Activated CD8-positive, alpha-beta memory T cell treated with anti-CD3 and anti-CD28 coated beads, Interleukin-2, amount 10 ng/mL, durations not matched to agents 7 days and 5 days (primary cell): ENCODE results near the gene PRKCB. TPM values are rescaled to one million over a fixed set of nuclear protein-coding genes. Genes with fewer than 3 reads are reported as not detected.
A peak's percentile ranks its signal among the peaks of the same experiment; 100 is the strongest.

ENCODE experiments used
- ATAC-seq: fragments of 150-1000 bp; cut with Tn5 transposase; one replicate; pipeline ENCODE4 v1.10.0; 2021; ENCODE audit warnings: moderate library complexity
- CTCF ChIA-PET: fragments of 350-600 bp; sonication (Branson Sonifier 250); formaldehyde crosslinking; loops from one replicate; lab custom pipeline; 2021; ENCODE audit warnings: antibody characterized with exemption; lab: Charles Lee
- DNase-seq: peaks from one replicate; pipeline ENCODE4 v3.0.0-alpha.2; 2020
- H3K27ac Mint-ChIP-seq: one replicate; pipeline ENCODE4 v1.8.0; 2021; ENCODE audit warnings: mild to moderate bottlenecking, mixed read lengths
- H3K27me3 Mint-ChIP-seq: one replicate; pipeline ENCODE4 v1.8.0; 2021; ENCODE audit warnings: mixed read lengths
- H3K36me3 Mint-ChIP-seq: one replicate; pipeline ENCODE4 v1.8.0; 2021; ENCODE audit warnings: mild to moderate bottlenecking, mixed read lengths
- H3K4me1 Mint-ChIP-seq: one replicate; pipeline ENCODE4 v1.8.0; 2021; ENCODE audit warnings: mixed read lengths
- H3K4me3 Mint-ChIP-seq: one replicate; pipeline ENCODE4 v1.8.0; 2021; ENCODE audit warnings: mild to moderate bottlenecking, moderate library complexity, mixed read lengths
- H3K9me3 Mint-ChIP-seq: one replicate; pipeline ENCODE4 v1.8.0; 2022; ENCODE audit warnings: low read depth, mixed read lengths
- total RNA-seq, 2 experiments: library from RNA; stranded (reverse); gene quantifications; one replicate each; pipeline ENCODE4 v1.2.3, GENCODE V29; 2021

PRKCB gene
- total RNA-seq, 2 experiments from 2014 or later: 98.5 to 125 TPM

GRCh38 chr16:23859713-23860269 is 24.0 kb downstream of the PRKCB start:
- H3K9me3 Mint-ChIP-seq: no peaks in the 10 kb centered on the region
- DNase-seq (no peak), ATAC-seq (no peak)
- CTCF ChIA-PET: interaction anchor here (1.0 to 1.1 kb wide), 2 partner anchors 17 to 20 kb away, joined by 3 read pairs; no protein-coding TSS in a partner anchor
- H3K4me1 Mint-ChIP-seq: peaks cover 74% of the 10 kb centered on the region
- H3K27me3 Mint-ChIP-seq: no peaks in the 10 kb centered on the region
- peaks cover 4% of the 10 kb centered on the region for H3K36me3 Mint-ChIP-seq
- peak overlapping the region; percentile 6 for H3K27ac Mint-ChIP-seq
- no peak overlapping the region for H3K4me3 Mint-ChIP-seq

DNA sequence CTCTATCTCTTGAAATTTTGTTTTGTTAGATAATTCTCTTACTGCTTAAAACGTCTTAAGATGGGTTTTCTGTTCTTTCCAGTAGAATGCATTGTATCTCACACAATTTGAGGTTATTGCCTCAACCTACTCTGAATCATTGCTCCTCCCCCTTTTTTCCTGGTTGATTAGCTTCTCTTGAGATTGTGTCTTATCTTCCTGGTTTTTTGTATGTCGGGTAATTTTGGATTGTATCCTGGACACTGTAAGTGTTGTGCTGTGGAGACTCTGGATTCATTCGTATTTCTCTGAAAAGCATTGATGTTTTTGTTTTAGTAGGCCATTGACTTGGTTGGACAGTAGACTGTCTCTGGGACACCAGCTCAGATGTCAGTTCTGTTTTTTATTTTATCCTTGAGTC is 26.1 kb downstream of the PRKCB start:
- H3K4me3 Mint-ChIP-seq: no peak overlapping the region
- no peaks in the 10 kb centered on the region for H3K27me3 Mint-ChIP-seq
- H3K4me1 Mint-ChIP-seq: peaks cover 79% of the 10 kb centered on the region
- DNase-seq (no peak), ATAC-seq (no peak)
- peaks cover 10% of the 10 kb centered on the region for H3K36me3 Mint-ChIP-seq
- CTCF ChIA-PET: interaction anchor here (1.2 to 2.1 kb wide), 4 partner anchors 11 to 148 kb away, joined by 3 to 7 read pairs (median 6); no protein-coding TSS in a partner anchor
- H3K9me3 Mint-ChIP-seq: no peaks in the 10 kb centered on the region
- H3K27ac Mint-ChIP-seq: peak overlapping the region; percentile 22

- Mint-ChIP-seq H3K9me3 (no peaks in the 10 kb centered on the region), H3K27ac (no peak overlapping the region), H3K4me1 (peaks cover 76% of the 10 kb centered on the region), H3K27me3 (no peaks in the 10 kb centered on the region), H3K36me3 (peaks cover 12% of the 10 kb centered on the region), H3K4me3 (no peak overlapping the region)
- no peak for DNase-seq
- CTCF ChIA-PET: interaction anchor here (1.2 to 2.1 kb wide), 3 partner anchors 11 to 25 kb away, joined by 3 to 7 read pairs (median 6); no protein-coding TSS in a partner anchor
- no peak for ATAC-seq
Measured at GRCh38 chr16:23862556-23862955, 26.8 kb downstream of the PRKCB start.

DNA sequence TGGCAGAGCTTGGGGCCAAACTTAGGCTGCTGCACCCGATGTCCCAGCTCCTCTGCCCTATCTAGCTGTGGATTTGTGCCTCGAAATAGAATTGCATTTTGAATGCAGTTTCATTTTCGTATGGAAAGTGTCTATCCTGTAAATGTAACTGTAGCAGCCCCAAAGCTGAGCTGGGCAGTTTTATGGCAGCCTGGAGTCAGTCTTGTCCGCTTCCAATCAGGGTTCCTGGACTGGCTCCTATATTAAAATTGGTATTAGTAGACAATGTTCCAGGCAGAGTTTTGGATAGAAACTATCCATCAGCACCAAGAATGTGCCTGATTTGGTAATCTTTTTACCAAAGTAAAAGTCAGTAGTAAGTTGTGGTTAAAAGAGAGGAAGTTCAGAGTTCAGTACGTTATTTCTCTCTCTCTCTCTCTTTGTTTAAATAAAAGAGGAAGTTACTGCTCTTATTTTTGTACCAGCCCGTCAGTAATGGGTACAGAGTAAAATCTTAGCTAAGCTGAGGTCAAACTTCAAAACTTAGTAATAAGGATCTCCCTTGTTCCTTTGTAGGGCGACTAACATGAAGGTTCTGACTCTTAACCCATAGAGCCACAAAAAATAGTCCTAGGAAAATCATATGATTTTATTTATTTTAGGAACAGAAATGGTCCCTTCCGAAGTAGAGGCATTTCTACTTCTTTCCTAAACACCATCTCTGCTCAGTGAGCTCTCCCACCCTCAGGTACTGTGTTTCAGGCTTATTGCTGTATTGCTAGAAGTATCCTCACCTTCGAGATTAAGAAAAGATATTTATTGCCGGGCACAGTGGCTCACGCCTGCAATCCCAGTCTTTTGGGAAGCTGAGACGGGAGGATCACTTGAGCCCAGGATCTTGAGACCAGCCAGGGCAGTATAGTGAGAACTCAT is 28.0 kb downstream of the PRKCB start:
- Mint-ChIP-seq H3K27ac (peak overlapping the region; percentile 92), H3K36me3 (peaks cover 12% of the 10 kb centered on the region), H3K27me3 (no peaks in the 10 kb centered on the region), H3K4me3 (peak overlapping the region; percentile 81), H3K4me1 (peaks cover 76% of the 10 kb centered on the region), H3K9me3 (no peaks in the 10 kb centered on the region)
- ATAC-seq (peak; percentile 88), DNase-seq (peak; percentile 64)
- CTCF ChIA-PET: interaction anchor here (0.6 to 1.6 kb wide), 7 partner anchors 9 to 173 kb away, joined by 3 to 4 read pairs (median 3); no protein-coding TSS in a partner anchor

DNA sequence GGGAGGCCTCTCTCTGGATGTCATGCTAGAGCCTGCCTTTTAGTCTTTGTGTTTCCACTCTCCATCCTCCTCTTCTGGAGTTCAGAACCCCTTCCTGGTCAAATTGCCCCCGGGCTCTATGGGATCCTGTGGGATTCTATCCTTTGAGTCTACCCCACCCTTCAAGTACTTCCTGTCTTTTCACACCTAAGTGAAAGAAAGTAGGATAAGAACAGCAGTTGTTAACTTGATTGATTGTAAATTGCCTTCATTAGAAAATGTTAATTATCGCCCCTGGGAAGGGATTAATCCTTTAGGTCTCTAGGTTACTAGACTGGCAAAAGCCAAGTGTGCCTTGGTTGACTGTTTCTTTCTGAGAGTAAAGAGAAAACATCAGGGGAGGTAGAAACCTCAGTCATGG is 30.1 kb downstream of the PRKCB start:
- no peaks in the 10 kb centered on the region for H3K27me3 Mint-ChIP-seq
- CTCF ChIA-PET: no interaction called here
- H3K9me3 Mint-ChIP-seq: no peaks in the 10 kb centered on the region
- H3K36me3 Mint-ChIP-seq: peaks cover 19% of the 10 kb centered on the region
- peaks cover 75% of the 10 kb centered on the region for H3K4me1 Mint-ChIP-seq
- H3K4me3 Mint-ChIP-seq: no peak overlapping the region
- DNase-seq (no peak), ATAC-seq (no peak)
- H3K27ac Mint-ChIP-seq: no peak overlapping the region

DNA sequence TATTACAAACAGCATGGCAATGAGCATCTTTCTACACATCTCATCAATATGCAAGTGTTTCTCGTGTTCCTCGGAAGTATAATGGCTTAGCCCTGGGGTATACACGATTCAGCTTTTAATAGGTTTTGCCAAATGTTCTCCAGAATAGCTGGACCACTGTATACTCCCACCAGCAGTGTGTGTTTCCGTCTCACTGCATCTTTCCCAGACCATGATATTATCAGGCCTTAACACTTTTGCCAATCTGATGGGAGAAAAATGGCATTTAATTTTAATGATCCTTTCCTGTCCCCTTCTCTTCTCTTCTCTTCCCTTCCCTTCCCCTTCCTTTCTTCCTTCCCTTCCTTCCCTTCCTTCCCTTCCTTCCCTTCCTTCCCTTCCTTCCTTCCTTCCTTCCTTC is 30.8 kb downstream of the PRKCB start:
- Mint-ChIP-seq H3K4me3 (no peak overlapping the region), H3K9me3 (no peaks in the 10 kb centered on the region)
- CTCF ChIA-PET: no interaction called here

GRCh38 chr16:23867566-23867965 is 31.8 kb downstream of the PRKCB start:
- Mint-ChIP-seq H3K9me3 (no peaks in the 10 kb centered on the region), H3K4me3 (no peak overlapping the region), H3K4me1 (peaks cover 72% of the 10 kb centered on the region), H3K36me3 (peaks cover 28% of the 10 kb centered on the region), H3K27ac (no peak overlapping the region), H3K27me3 (no peaks in the 10 kb centered on the region)
- CTCF ChIA-PET: interaction anchor here (2.6 kb wide), 1 partner anchor 11 kb away, joined by 15 read pairs; no protein-coding TSS in a partner anchor
- ATAC-seq: no peak
- no peak for DNase-seq

More for the DNA sequence above, 30.8 kb downstream of the PRKCB start:
- H3K27me3 Mint-ChIP-seq: no peaks in the 10 kb centered on the region
- no peak overlapping the region for H3K27ac Mint-ChIP-seq
- ATAC-seq: no peak
- H3K4me1 Mint-ChIP-seq: peaks cover 76% of the 10 kb centered on the region
- H3K36me3 Mint-ChIP-seq: peaks cover 22% of the 10 kb centered on the region
- DNase-seq: no peak

GRCh38 chr16:23868136-23868535 is 32.4 kb downstream of the PRKCB start:
- peak overlapping the region; percentile 78 for H3K27ac Mint-ChIP-seq
- peaks cover 70% of the 10 kb centered on the region for H3K4me1 Mint-ChIP-seq

DNA sequence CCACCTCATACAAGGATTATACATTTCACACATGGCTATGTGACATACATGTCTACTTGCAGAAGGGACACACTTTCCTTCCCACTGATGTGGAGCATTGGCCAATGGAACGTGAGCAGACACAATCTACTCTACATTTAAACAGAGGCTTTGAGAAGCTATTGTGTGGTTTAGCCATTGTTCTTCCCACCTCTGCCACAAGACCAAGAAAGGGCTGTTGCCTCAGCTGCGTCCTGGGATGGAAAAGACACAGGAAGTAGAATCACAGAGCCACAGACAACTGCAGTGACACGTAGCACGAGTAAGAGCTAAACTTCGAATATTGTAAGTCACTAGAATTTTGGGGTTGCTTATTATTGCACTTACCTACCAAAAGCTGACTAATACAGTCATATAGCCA is 33.3 kb downstream of the PRKCB start:
- Mint-ChIP-seq H3K36me3 (peaks cover 30% of the 10 kb centered on the region), H3K4me3 (peak overlapping the region; percentile 17), H3K9me3 (no peaks in the 10 kb centered on the region), H3K27ac (peak overlapping the region; percentile 78), H3K27me3 (no peaks in the 10 kb centered on the region), H3K4me1 (peaks cover 69% of the 10 kb centered on the region)
- CTCF ChIA-PET: interaction anchor here (0.9 to 2.6 kb wide), 8 partner anchors 8 to 167 kb away, joined by 3 to 15 read pairs (median 4); no protein-coding TSS in a partner anchor
- peak; percentile 83 for ATAC-seq
- DNase-seq: peak; percentile 78

More at GRCh38 chr16:23868136-23868535, 32.4 kb downstream of the PRKCB start:
- no peaks in the 10 kb centered on the region for H3K27me3 Mint-ChIP-seq
- no peak for DNase-seq
- no peak overlapping the region for H3K4me3 Mint-ChIP-seq
- H3K36me3 Mint-ChIP-seq: peaks cover 28% of the 10 kb centered on the region
- CTCF ChIA-PET: interaction anchor here (0.9 to 2.6 kb wide), 4 partner anchors 7 to 15 kb away, joined by 3 to 15 read pairs (median 4); no protein-coding TSS in a partner anchor
- no peak for ATAC-seq
- H3K9me3 Mint-ChIP-seq: no peaks in the 10 kb centered on the region

DNA sequence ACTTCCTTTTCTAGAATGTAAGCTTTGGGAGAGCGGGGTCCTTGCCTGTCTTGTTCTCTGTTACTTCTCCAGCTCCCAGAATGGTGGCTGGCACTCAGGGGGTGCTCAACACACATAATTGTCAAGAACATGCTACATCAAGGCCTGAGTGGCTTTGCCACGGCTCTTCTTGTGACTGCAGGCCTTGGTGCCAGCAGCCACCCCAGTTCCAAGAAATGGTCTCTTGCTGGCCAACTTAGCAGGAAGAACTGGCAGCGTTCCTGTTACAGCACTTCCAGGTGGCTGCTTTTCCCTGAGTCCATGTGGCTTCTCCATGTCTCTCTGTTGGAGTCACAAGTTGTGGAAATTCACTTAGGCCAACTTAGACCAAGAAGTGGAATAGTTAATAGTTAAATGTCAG is 36.1 kb downstream of the PRKCB start:
- ATAC-seq: no peak
- CTCF ChIA-PET: interaction anchor here (1.1 to 1.8 kb wide), 3 partner anchors 16 to 69 kb away, joined by 3 to 4 read pairs (median 3); no protein-coding TSS in a partner anchor
- H3K27ac Mint-ChIP-seq: no peak overlapping the region
- H3K4me3 Mint-ChIP-seq: no peak overlapping the region
- H3K4me1 Mint-ChIP-seq: peaks cover 65% of the 10 kb centered on the region
- H3K36me3 Mint-ChIP-seq: peaks cover 25% of the 10 kb centered on the region
- no peaks in the 10 kb centered on the region for H3K27me3 Mint-ChIP-seq
- no peak for DNase-seq
- H3K9me3 Mint-ChIP-seq: no peaks in the 10 kb centered on the region

GRCh38 chr16:23874613-23875294 is 39.0 kb downstream of the PRKCB start:
- Mint-ChIP-seq H3K36me3 (peaks cover 24% of the 10 kb centered on the region), H3K9me3 (no peaks in the 10 kb centered on the region), H3K4me3 (no peak overlapping the region), H3K27me3 (no peaks in the 10 kb centered on the region), H3K27ac (peak overlapping the region; percentile 73), H3K4me1 (peaks cover 73% of the 10 kb centered on the region)
- CTCF ChIA-PET: interaction anchor here (0.7 to 2.8 kb wide), 4 partner anchors 32 to 227 kb away, joined by 3 to 17 read pairs (median 3); no protein-coding TSS in a partner anchor
- no peak for ATAC-seq
- DNase-seq: no peak

GRCh38 chr16:23876256-23876896 is 40.6 kb downstream of the PRKCB start:
- Mint-ChIP-seq H3K4me1 (peaks cover 76% of the 10 kb centered on the region), H3K27me3 (no peaks in the 10 kb centered on the region), H3K27ac (no peak overlapping the region), H3K36me3 (peaks cover 16% of the 10 kb centered on the region), H3K4me3 (no peak overlapping the region), H3K9me3 (no peaks in the 10 kb centered on the region)
- DNase-seq (no peak), ATAC-seq (no peak)
- CTCF ChIA-PET: interaction anchor here (0.8 to 3.7 kb wide), 8 partner anchors 16 to 160 kb away, joined by 3 to 34 read pairs (median 4); no protein-coding TSS in a partner anchor
